Progenitor cell of endocrine pancreas (in vitro differentiated cells): ENCODE measurements around the gene LRRC63. TPM values are rescaled to one million over a fixed set of nuclear protein-coding genes. Genes with fewer than 3 reads are reported as not detected.

ENCODE experiments used
- DNase-seq: peaks from one replicate; pipeline ENCODE4 v3.0.0; 2021; ENCODE audit warnings: low spot score; ENCODE audit not compliant: unreplicated experiment
- H3K27ac Mint-ChIP-seq: 2 replicates; pipeline ENCODE4 v1.8.0; 2021; ENCODE audit warnings: mild to moderate bottlenecking, moderate library complexity, mixed read lengths
- H3K27me3 Mint-ChIP-seq: 2 replicates; pipeline ENCODE4 v1.8.0; 2021; ENCODE audit warnings: mixed read lengths
- H3K36me3 Mint-ChIP-seq: 2 replicates; pipeline ENCODE4 v1.8.0; 2022; ENCODE audit warnings: mixed read lengths; ENCODE audit not compliant: insufficient read depth
- H3K4me1 Mint-ChIP-seq: 2 replicates; pipeline ENCODE4 v1.8.0; 2021; ENCODE audit warnings: low read depth, mixed read lengths
- H3K4me3 Mint-ChIP-seq: 2 replicates; pipeline ENCODE4 v1.8.0; 2021; ENCODE audit warnings: low read depth, mild to moderate bottlenecking, moderate library complexity, mixed read lengths
- H3K9me3 Mint-ChIP-seq: 2 replicates; pipeline ENCODE4 v1.8.0; 2021; ENCODE audit warnings: low read depth, mixed read lengths
- total RNA-seq: library from RNA; stranded (reverse); gene quantifications from 2 replicates; pipeline ENCODE4 v1.2.1, GENCODE V29; 2021
- TF ChIP-seq, protein P1 (sequence below): fragments of 200-600 bp; sonication (generic); IDR thresholded peaks from one replicate; pipeline ENCODE4 v1.5.0; 2021; ENCODE audit warnings: antibody characterized with exemption, mild to moderate bottlenecking; ENCODE audit not compliant: unreplicated experiment

The LRRC63 gene
- total RNA-seq, 1 donor from 2014 or later = 0.24 TPM

DNA sequence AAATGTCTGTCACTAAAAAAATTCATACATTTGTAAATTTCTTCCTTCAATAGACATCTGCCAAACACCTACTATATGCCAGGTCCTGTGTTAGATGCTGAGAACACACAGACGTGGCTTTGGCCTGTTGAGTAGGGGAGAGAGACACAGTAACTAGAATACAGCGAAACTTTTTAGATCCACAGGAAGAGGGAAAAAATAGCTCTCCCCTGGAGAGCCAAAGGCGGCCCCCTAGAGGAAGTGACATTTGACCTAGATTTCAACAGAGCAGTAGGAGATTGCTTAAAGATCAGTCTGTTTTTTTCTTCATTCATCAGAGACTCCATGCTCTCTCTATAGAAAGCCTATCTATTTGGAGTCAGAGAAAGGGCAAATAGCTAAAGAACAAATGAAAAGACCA, 41.0 kb upstream of the LRRC63 start:
- Mint-ChIP-seq H3K27me3 (no peaks in the 10 kb centered on the region), H3K4me3 (no peak overlapping the region)

GRCh38 chr13:46171217-46171616, 40.5 kb upstream of the LRRC63 start:
- H3K9me3 Mint-ChIP-seq = no peaks in the 10 kb centered on the region
- peaks cover 10% of the 10 kb centered on the region for H3K4me1 Mint-ChIP-seq
- no peaks in the 10 kb centered on the region for H3K36me3 Mint-ChIP-seq
- no peak for DNase-seq
- TF ChIP-seq, protein P1, sequence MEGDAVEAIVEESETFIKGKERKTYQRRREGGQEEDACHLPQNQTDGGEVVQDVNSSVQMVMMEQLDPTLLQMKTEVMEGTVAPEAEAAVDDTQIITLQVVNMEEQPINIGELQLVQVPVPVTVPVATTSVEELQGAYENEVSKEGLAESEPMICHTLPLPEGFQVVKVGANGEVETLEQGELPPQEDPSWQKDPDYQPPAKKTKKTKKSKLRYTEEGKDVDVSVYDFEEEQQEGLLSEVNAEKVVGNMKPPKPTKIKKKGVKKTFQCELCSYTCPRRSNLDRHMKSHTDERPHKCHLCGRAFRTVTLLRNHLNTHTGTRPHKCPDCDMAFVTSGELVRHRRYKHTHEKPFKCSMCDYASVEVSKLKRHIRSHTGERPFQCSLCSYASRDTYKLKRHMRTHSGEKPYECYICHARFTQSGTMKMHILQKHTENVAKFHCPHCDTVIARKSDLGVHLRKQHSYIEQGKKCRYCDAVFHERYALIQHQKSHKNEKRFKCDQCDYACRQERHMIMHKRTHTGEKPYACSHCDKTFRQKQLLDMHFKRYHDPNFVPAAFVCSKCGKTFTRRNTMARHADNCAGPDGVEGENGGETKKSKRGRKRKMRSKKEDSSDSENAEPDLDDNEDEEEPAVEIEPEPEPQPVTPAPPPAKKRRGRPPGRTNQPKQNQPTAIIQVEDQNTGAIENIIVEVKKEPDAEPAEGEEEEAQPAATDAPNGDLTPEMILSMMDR = no peak
- H3K27me3 Mint-ChIP-seq = no peaks in the 10 kb centered on the region
- no peak overlapping the region for H3K4me3 Mint-ChIP-seq
- peak overlapping the region; percentile 67 for H3K27ac Mint-ChIP-seq

More for the DNA sequence above, 41.0 kb upstream of the LRRC63 start:
- TF ChIP-seq, protein P1 = no peak
- peaks cover 10% of the 10 kb centered on the region for H3K4me1 Mint-ChIP-seq
- H3K9me3 Mint-ChIP-seq = no peaks in the 10 kb centered on the region
- peak overlapping the region; percentile 41 for H3K27ac Mint-ChIP-seq
- no peaks in the 10 kb centered on the region for H3K36me3 Mint-ChIP-seq
- DNase-seq = no peak

- Mint-ChIP-seq H3K9me3 (no peaks in the 10 kb centered on the region), H3K4me3 (no peak overlapping the region), H3K4me1 (peaks cover 10% of the 10 kb centered on the region), H3K36me3 (no peaks in the 10 kb centered on the region), H3K27me3 (no peaks in the 10 kb centered on the region), H3K27ac (no peak overlapping the region)
- no peak for DNase-seq
- TF ChIP-seq, protein P1 = no peak
Measured at GRCh38 chr13:46171739-46172138, 40.0 kb upstream of the LRRC63 start.

GRCh38 chr13:46172531-46172991, 39.2 kb upstream of the LRRC63 start:
- H3K9me3 Mint-ChIP-seq = no peaks in the 10 kb centered on the region
- no peaks in the 10 kb centered on the region for H3K36me3 Mint-ChIP-seq
- H3K4me3 Mint-ChIP-seq = no peak overlapping the region
- H3K27ac Mint-ChIP-seq = no peak overlapping the region
- DNase-seq = no peak
- TF ChIP-seq, protein P1 = no peak
- H3K27me3 Mint-ChIP-seq = no peaks in the 10 kb centered on the region
- peaks cover 10% of the 10 kb centered on the region for H3K4me1 Mint-ChIP-seq

GRCh38 chr13:46173656-46174055, 38.1 kb upstream of the LRRC63 start:
- Mint-ChIP-seq H3K27me3 (no peaks in the 10 kb centered on the region), H3K9me3 (no peaks in the 10 kb centered on the region), H3K27ac (no peak overlapping the region), H3K36me3 (no peaks in the 10 kb centered on the region), H3K4me3 (no peak overlapping the region), H3K4me1 (peaks cover 10% of the 10 kb centered on the region)
- no peak for DNase-seq
- TF ChIP-seq, protein P1 = no peak
